Activated naive CD8-positive, alpha-beta T cell treated with anti-CD3 and anti-CD28 coated beads, Interleukin-2, amount 50 U/mL, for 16 hours (primary cell): ENCODE measurements around the gene SCNN1B.

Experiments used
- DNase-seq: peaks from one replicate; pipeline ENCODE4 v3.0.0-alpha.2; 2020; ENCODE audit warnings: low read depth, low spot score

SCNN1B gene

GRCh38 chr16:23320693-23321092 is 18.6 kb downstream of the SCNN1B start:
- DNase-seq = no peak

GRCh38 chr16:23321206-23321875 is 19.2 kb downstream of the SCNN1B start:
- no peak for DNase-seq

GRCh38 chr16:23323224-23324030 is 21.3 kb downstream of the SCNN1B start:
- DNase-seq = no peak

GRCh38 chr16:23324727-23325126 is 22.6 kb downstream of the SCNN1B start:
- no peak for DNase-seq

- DNase-seq = no peak
Measured at GRCh38 chr16:23327836-23328235, 25.7 kb downstream of the SCNN1B start.

GRCh38 chr16:23330161-23330560 is 28.1 kb downstream of the SCNN1B start:
- no peak for DNase-seq

- no peak for DNase-seq
Measured at GRCh38 chr16:23330583-23331249, 28.6 kb downstream of the SCNN1B start.

GRCh38 chr16:23333034-23333579 is 31.0 kb downstream of the SCNN1B start:
- DNase-seq = no peak

- no peak for DNase-seq
Measured at GRCh38 chr16:23333831-23334456, 31.8 kb downstream of the SCNN1B start.

- no peak for DNase-seq
Measured at GRCh38 chr16:23334457-23334853, 32.4 kb downstream of the SCNN1B start.

- DNase-seq = no peak
Measured at GRCh38 chr16:23334950-23335349, 32.8 kb downstream of the SCNN1B start.

- DNase-seq = no peak
Measured at GRCh38 chr16:23337836-23338550, 35.9 kb downstream of the SCNN1B start.

- DNase-seq = no peak
Measured at GRCh38 chr16:23339787-23340186, 37.7 kb downstream of the SCNN1B start.

- DNase-seq = no peak
Measured at GRCh38 chr16:23342083-23342640, 40.1 kb downstream of the SCNN1B start.

- no peak for DNase-seq
Measured at GRCh38 chr16:23343643-23344612, 41.8 kb downstream of the SCNN1B start.

GRCh38 chr16:23345237-23345636 is 43.1 kb downstream of the SCNN1B start:
- DNase-seq = no peak

GRCh38 chr16:23348579-23349469 is 46.7 kb downstream of the SCNN1B start:
- DNase-seq = no peak

- no peak for DNase-seq
Measured at GRCh38 chr16:23351360-23351759, 49.3 kb downstream of the SCNN1B start.

- no peak for DNase-seq
Measured at GRCh38 chr16:23353440-23353839, 51.3 kb downstream of the SCNN1B start.
